Uterus (tissue), 4 donors: Measurements from ENCODE around the gene ADARB2. TPM values are rescaled to one million over a fixed set of nuclear protein-coding genes. Genes with fewer than 3 reads are reported as not detected.

Source experiments
- DNase-seq, 2 donors: peaks; one replicate each; pipeline ENCODE4 v3.0.0-alpha.2; 2019 to 2020
- H3K27ac ChIP-seq, 2 donors: fragments of 200-600 bp; sonication (generic); 1 replicate in 1 of 2; 2 replicates in 1 of 2; pipeline ENCODE4 v1.5.1; 2016 to 2018
- H3K27me3 ChIP-seq, 2 donors: fragments of 200-600 bp; sonication (generic); one replicate each; pipeline ENCODE4 v1.5.1; 2018 to 2019; ENCODE audit warnings: control low read depth in 1 of 2
- H3K36me3 ChIP-seq, 2 donors: fragments of 200-600 bp; sonication (generic); one replicate each; pipeline ENCODE4 v1.5.1; 2019; ENCODE audit warnings: control low read depth in 1 of 2
- H3K4me1 ChIP-seq, 2 donors: fragments of 200-600 bp; sonication (generic); one replicate each; pipeline ENCODE4 v1.5.1; 2018 to 2019; ENCODE audit warnings: control low read depth in 1 of 2
- H3K4me3 ChIP-seq, 2 donors: fragments of 200-600 bp; sonication (generic); 1 replicate in 1 of 2; 2 replicates in 1 of 2; pipeline ENCODE4 v1.5.1; 2018 to 2019; ENCODE audit warnings: mild to moderate bottlenecking in 1 of 2
- H3K9me3 ChIP-seq, 2 donors: fragments of 200-600 bp; sonication (generic); one replicate each; pipeline ENCODE4 v1.5.1; 2019; ENCODE audit warnings: control low read depth in 1 of 2
- POLR2A ChIP-seq, 2 donors: fragments of 450-650 bp; IDR thresholded peaks; one replicate each; pipeline ENCODE4 v1.6.1; 2016; ENCODE audit warnings: antibody characterized with exemption in 2 of 2, mild to moderate bottlenecking in 1 of 2, moderate library complexity in 1 of 2
- intact Hi-C: fragments of 100-400 bp; cut with DNase I; formaldehyde crosslinking; loops from one replicate; pipeline ENCODE4 v1.15.1; 2023; ENCODE audit warnings: low total_unique reads
- total RNA-seq, 4 donors: library from RNA; depleted of rRNA in 3 of 4; stranded (reverse); fragments of >200 nt in 3 of 4; gene quantifications; one replicate each; pipeline versions ENCODE4 v1.1.0 to v1.2.4, GENCODE V29; 2014 to 2023
- TF ChIP-seq, protein P1 (sequence below), 4 experiments: fragments of 200-600 bp in 2 of 4; fragments of 450-650 bp in 2 of 4; sonication (generic) in 2 of 4; IDR thresholded peaks; one replicate each; pipeline ENCODE4 v1.5.1; 2016 to 2019; ENCODE audit warnings: antibody characterized with exemption in 4 of 4, mild to moderate bottlenecking in 2 of 4, moderate library complexity in 1 of 4
- donor health status: DM: yes; HTN: yes; CAD: no.

Gene ADARB2
- total RNA-seq, 4 donors from 2014 or later: 0.76 to 2.6 (median 2.0) TPM; not detected in 1

DNA sequence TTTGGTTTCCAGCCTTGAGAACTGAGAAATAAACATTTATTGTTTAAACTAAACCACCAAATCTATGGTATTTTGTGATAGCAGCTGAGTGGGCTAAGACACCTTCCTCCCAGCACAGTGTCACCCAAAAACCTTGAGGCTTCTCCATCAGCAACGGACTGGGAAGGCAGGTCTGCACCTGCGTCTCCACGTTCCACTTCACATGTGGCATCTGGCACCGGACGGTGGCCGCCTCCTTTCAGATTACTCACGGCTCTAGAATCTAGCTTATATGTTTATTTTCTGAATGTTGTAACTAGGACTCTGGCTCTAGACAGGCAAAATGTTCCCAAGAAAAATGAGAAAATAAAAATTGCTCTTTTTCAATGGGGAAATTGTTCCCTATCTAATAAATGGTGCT is 201.0 kb downstream of the ADARB2 start:
- Histone ChIP-seq H3K27me3 (no peaks in the 10 kb centered on the region), H3K4me1 (no peaks in the 10 kb centered on the region), H3K36me3 (no peaks in the 10 kb centered on the region), H3K9me3 (no peaks in the 10 kb centered on the region), H3K27ac (no peak overlapping the region), H3K4me3 (no peak overlapping the region)
- DNase-seq: no peak
- TF ChIP-seq POLR2A (IDR thresholded peaks at IDR 0.05): no peak
- TF ChIP-seq, protein P1, sequence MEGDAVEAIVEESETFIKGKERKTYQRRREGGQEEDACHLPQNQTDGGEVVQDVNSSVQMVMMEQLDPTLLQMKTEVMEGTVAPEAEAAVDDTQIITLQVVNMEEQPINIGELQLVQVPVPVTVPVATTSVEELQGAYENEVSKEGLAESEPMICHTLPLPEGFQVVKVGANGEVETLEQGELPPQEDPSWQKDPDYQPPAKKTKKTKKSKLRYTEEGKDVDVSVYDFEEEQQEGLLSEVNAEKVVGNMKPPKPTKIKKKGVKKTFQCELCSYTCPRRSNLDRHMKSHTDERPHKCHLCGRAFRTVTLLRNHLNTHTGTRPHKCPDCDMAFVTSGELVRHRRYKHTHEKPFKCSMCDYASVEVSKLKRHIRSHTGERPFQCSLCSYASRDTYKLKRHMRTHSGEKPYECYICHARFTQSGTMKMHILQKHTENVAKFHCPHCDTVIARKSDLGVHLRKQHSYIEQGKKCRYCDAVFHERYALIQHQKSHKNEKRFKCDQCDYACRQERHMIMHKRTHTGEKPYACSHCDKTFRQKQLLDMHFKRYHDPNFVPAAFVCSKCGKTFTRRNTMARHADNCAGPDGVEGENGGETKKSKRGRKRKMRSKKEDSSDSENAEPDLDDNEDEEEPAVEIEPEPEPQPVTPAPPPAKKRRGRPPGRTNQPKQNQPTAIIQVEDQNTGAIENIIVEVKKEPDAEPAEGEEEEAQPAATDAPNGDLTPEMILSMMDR (IDR thresholded peaks at IDR 0.05): no peak
- intact Hi-C loops: no loop called here

DNA sequence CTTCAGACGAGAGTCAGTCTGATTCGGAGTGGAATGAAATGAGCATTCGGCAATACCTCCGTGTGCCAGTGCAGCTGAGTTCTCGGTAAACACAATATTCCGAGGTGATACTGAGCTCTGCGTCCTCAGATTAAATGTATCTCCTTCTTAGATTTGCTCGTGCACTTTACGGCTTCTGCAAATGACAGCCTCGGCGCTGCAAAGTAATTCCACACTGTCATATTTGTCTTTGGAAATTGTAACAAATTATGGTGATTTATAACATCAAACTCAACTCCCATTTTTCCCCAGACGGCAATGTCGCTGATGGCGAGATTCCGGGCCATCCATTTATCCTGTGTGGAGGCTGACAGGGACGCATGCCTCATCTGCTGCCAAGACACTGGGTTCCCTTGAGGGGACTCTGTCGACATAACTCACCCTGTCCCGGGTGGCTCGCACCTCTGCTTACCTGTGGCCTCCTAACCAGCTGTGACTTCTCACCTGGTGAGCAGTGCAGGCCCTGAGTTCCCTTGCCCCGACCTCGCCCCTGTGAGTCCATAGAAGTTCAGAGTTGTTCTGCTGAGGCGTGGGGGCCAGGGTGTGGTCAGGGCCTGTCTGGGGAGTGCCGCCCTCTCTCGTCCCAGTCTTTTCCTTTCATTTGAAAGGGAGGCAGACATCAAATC is 201.9 kb downstream of the ADARB2 start:
- Histone ChIP-seq H3K9me3 (no peaks in the 10 kb centered on the region), H3K36me3 (no peaks in the 10 kb centered on the region), H3K4me1 (no peaks in the 10 kb centered on the region), H3K27ac (no peak overlapping the region), H3K27me3 (no peaks in the 10 kb centered on the region), H3K4me3 (no peak overlapping the region)
- no peak for TF ChIP-seq POLR2A (IDR thresholded peaks at IDR 0.05)
- TF ChIP-seq, protein P1 (IDR thresholded peaks at IDR 0.05): no peak
- intact Hi-C loops: no loop called here
- DNase-seq: no peak

DNA sequence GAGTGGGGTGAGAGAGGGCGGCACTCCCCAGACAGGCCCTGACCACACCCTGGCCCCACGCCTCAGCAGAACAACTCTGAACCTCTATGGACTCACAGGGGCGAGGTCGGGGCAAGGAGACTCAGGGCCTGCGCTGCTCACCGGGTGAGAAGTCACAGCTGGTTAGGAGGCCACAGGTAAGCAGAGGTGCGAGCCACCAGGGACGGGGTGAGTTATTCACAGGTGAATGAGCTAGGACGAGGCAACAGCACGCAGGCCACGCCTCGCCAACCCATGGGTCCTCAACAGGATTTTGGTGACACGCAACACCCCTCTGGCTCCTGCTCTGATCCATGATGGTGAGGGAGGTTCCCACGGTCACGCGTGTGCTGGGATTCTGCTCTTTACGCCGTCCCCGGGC is 202.5 kb downstream of the ADARB2 start:
- Histone ChIP-seq H3K4me1 (no peaks in the 10 kb centered on the region), H3K36me3 (no peaks in the 10 kb centered on the region), H3K4me3 (no peak overlapping the region), H3K27ac (no peak overlapping the region), H3K27me3 (no peaks in the 10 kb centered on the region), H3K9me3 (no peaks in the 10 kb centered on the region)
- no peak for TF ChIP-seq POLR2A (IDR thresholded peaks at IDR 0.05)
- TF ChIP-seq, protein P1 (IDR thresholded peaks at IDR 0.05): no peak
- DNase-seq: no peak
- intact Hi-C loops: no loop called here

DNA sequence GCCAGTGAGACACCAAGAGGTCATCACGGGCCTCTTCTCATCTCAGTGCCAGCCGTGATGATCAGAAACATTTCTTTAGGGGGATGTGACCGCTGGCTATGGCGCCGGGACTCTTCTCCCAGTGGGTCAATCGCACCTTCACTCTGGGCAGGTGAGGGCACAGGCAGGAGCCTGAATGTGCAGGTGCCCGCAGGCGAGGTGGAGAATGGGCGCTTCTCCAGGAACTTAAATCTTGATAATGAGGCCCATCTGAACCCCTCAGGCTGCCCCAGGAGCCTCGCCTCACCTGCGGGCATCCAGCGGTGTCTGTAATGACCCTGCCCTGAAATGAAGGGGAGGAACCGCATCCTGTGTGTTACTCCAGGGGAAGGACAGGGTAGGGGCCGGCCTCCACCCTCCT is 204.7 kb downstream of the ADARB2 start:
- DNase-seq: no peak
- intact Hi-C loops: no loop called here
- no peak for TF ChIP-seq POLR2A (IDR thresholded peaks at IDR 0.05)
- TF ChIP-seq, protein P1 (IDR thresholded peaks at IDR 0.05): no peak
- H3K27me3 ChIP-seq: no peaks in the 10 kb centered on the region
- no peak overlapping the region for H3K4me3 ChIP-seq
- H3K36me3 ChIP-seq: no peaks in the 10 kb centered on the region
- H3K4me1 ChIP-seq: no peaks in the 10 kb centered on the region
- no peaks in the 10 kb centered on the region for H3K9me3 ChIP-seq
- no peak overlapping the region for H3K27ac ChIP-seq

DNA sequence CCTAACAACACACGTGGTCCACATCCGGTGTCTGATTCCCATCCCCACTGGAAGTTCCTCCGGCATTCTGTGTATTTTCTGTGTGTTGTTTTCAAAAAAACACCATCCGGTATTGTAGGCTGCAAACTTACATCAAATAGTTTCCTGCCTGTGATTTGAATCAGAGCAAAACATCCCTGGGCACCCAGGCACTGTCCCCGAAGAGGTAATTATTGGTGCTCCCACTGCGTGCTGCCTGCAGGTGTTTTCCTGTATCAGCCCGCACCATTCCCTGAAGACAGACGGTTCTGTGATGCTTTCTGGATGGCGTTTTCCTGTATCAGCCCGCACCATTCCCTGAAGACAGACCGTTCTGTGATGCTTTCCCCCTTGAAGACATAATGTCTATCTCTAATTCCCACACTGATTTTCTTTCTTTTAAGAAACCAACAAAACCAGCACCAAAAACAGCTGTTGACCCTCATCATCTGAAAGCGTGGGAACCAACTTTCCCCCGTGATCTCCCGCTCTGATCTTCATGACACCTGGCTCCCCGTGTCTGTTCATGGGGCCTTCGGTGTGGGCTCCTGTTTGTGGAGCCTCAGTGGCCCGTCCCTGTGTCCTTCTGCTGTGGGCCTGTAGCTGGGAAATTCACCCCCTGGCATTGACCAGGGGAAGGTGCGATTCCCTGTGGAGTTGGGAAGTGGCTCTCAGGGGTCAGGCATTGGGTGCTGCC is 205.3 kb downstream of the ADARB2 start:
- Histone ChIP-seq H3K9me3 (no peaks in the 10 kb centered on the region), H3K27ac (no peak overlapping the region), H3K27me3 (no peaks in the 10 kb centered on the region), H3K4me3 (no peak overlapping the region), H3K36me3 (no peaks in the 10 kb centered on the region), H3K4me1 (no peaks in the 10 kb centered on the region)
- no peak for DNase-seq
- intact Hi-C loops: no loop called here
- TF ChIP-seq, protein P1 (IDR thresholded peaks at IDR 0.05): no peak
- no peak for TF ChIP-seq POLR2A (IDR thresholded peaks at IDR 0.05)
